SK-N-SH (cell line): ENCODE data around the gene CYS1.

Experiments
- CTCF ChIP-seq: fragments of 200-600 bp; sonication (generic); IDR thresholded peaks from 2 replicates; pipeline ENCODE4 v1.6.1; 2017; ENCODE audit warnings: antibody characterized with exemption, mild to moderate bottlenecking, moderate library complexity
- EZH2phosphoT487 ChIP-seq: fragments of 200-600 bp; sonication (generic); IDR thresholded peaks from 2 replicates; pipeline ENCODE4 v1.6.1; 2017; ENCODE audit warnings: low read depth, mixed run types, mild to moderate bottlenecking, antibody characterized with exemption, moderate library complexity, borderline replicate concordance
- FOSL2 ChIP-seq: IDR thresholded peaks from 2 replicates; pipeline ENCODE4 v1.4.0; 2012; ENCODE audit warnings: low read depth, mild to moderate bottlenecking, moderate library complexity, borderline replicate concordance
- FOXM1 ChIP-seq: IDR thresholded peaks from 2 replicates; pipeline ENCODE4 v1.4.0; 2012; ENCODE audit warnings: low read depth, mild to moderate bottlenecking
- GABPA ChIP-seq: IDR thresholded peaks from 2 replicates; pipeline ENCODE4 v1.4.0; 2012; ENCODE audit warnings: low read depth, mild to moderate bottlenecking
- POLR2AphosphoS5 ChIP-seq: IDR thresholded peaks from 2 replicates; pipeline ENCODE4 v1.6.1; 2012; ENCODE audit warnings: low read depth, low read length

- TF ChIP-seq CTCF (no peak), GABPA (no peak), EZH2phosphoT487 (no peak), FOXM1 (no peak), POLR2AphosphoS5 (no peak), FOSL2 (no peak)
Observed at GRCh38 chr2:10078001-10078400, 2.2 kb downstream of the CYS1 start.
